ENCODE results near the gene IRGC. TPM values are rescaled to one million over a fixed set of nuclear protein-coding genes. Genes with fewer than 3 reads are reported as not detected.

IRGC gene
- total RNA-seq, 1 experiment from 2014 or later, result not detected

DNA sequence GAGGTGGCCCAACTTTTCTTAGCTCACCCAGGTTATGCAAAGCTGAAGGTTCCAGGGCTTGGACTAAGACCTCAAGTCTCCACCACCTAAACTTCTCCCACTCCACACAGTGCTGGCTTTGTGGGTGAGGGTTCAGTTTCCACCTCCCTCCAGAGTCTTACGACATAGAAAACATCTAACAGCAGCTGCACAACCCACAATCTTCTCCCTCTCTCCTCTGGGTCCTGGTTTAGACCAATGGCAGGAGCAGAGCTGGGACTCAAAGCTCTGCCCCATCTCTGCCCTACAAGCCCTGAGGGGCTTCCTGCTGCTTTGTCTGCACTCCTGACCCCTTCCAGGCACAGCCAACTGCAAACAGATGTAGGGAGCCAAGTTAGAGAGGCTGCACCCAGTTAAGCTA lies 16.0 kb downstream of the IRGC start:
- no peaks in the 10 kb centered on the region for H3K79me2 ChIP-seq (ENCODE audit: low read length)
- H3K27me3 ChIP-seq (ENCODE audit: low read length), result no peaks in the 10 kb centered on the region
- no peak overlapping the region for H3K9ac ChIP-seq (ENCODE audit: low read length)
- no peak overlapping the region for H2AFZ ChIP-seq (ENCODE audit: low read length)
- DNase-seq, result no peak
- H4K20me1 ChIP-seq (ENCODE audit: insufficient read depth, low read depth, low read length), result no peaks in the 10 kb centered on the region
- H3K36me3 ChIP-seq (ENCODE audit: insufficient read depth, low read length), result no peaks in the 10 kb centered on the region
- no peak overlapping the region for H3K4me2 ChIP-seq (ENCODE audit: low read depth, low read length, poor library complexity, severe bottlenecking)
- no peaks in the 10 kb centered on the region for H3K9me2 ChIP-seq (replicated peaks; ENCODE audit: insufficient read depth, low read length)
- H3K9me3 ChIP-seq (ENCODE audit: low read length), result no peaks in the 10 kb centered on the region
- H3K27ac ChIP-seq (ENCODE audit: low read length), result no peak overlapping the region
- H3K4me1 ChIP-seq (ENCODE audit: low read length), result no peaks in the 10 kb centered on the region
- H3K4me3 ChIP-seq (ENCODE audit: low read length), result no peak overlapping the region

DNA sequence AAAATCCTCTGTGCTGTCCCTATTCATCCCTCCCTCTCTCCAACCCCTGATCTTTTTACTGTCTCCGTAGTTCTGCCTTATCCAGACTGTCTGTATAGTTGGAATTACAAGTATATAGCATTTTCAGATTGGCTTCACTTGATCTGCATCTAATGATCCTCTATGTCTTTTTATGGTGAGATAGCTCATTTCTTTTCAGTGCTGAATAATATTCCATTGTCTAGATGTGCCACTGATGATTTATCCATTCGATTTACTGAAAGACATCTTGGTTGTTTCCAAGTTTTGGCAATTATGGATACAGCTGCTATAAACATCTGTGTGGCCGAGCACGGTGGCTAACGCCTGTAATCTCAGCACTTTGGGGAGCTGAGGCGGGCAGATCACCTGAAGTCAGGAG lies 19.1 kb downstream of the IRGC start:
- Histone ChIP-seq H3K9me3 (ENCODE audit: low read length) (no peaks in the 10 kb centered on the region), H3K4me1 (ENCODE audit: low read length) (no peaks in the 10 kb centered on the region), H3K27me3 (ENCODE audit: low read length) (no peaks in the 10 kb centered on the region), H3K4me3 (ENCODE audit: low read length) (no peak overlapping the region), H3K9ac (ENCODE audit: low read length) (no peak overlapping the region), H3K36me3 (ENCODE audit: insufficient read depth, low read length) (no peaks in the 10 kb centered on the region), H3K27ac (ENCODE audit: low read length) (no peak overlapping the region), H3K9me2 (replicated peaks; ENCODE audit: insufficient read depth, low read length) (no peaks in the 10 kb centered on the region), H4K20me1 (ENCODE audit: insufficient read depth, low read depth, low read length) (no peaks in the 10 kb centered on the region), H2AFZ (ENCODE audit: low read length) (no peak overlapping the region), H3K79me2 (ENCODE audit: low read length) (no peaks in the 10 kb centered on the region), H3K4me2 (ENCODE audit: low read depth, low read length, poor library complexity, severe bottlenecking) (no peak overlapping the region)
- no peak for DNase-seq

DNA sequence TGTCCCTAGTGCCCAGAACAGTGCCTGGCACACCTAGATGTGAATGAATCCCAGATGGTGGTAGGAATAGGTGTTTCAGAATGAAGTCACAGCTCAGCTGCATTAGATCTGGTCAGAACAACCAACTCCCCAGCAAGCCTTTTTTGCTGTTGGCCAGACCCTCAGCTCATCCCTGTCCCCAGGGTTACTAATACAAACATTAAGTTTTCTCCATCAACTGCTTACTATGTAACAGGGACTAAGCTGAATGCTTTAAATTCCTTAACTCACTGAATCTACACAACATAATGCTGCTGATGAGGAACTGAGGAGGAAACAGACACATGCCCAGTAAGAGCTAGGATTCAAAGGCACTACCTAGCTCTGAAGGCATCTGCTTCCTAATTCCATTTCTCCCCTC lies 20.1 kb downstream of the IRGC start:
- H3K9me2 ChIP-seq (replicated peaks; ENCODE audit: insufficient read depth, low read length), result no peaks in the 10 kb centered on the region
- H4K20me1 ChIP-seq (ENCODE audit: insufficient read depth, low read depth, low read length), result no peaks in the 10 kb centered on the region
- no peak overlapping the region for H3K9ac ChIP-seq (ENCODE audit: low read length)
- DNase-seq, result no peak
- no peaks in the 10 kb centered on the region for H3K27me3 ChIP-seq (ENCODE audit: low read length)
- no peaks in the 10 kb centered on the region for H3K4me1 ChIP-seq (ENCODE audit: low read length)
- no peaks in the 10 kb centered on the region for H3K36me3 ChIP-seq (ENCODE audit: insufficient read depth, low read length)
- H3K4me2 ChIP-seq (ENCODE audit: low read depth, low read length, poor library complexity, severe bottlenecking), result no peak overlapping the region
- no peak overlapping the region for H3K4me3 ChIP-seq (ENCODE audit: low read length)
- H3K27ac ChIP-seq (ENCODE audit: low read length), result no peak overlapping the region
- H3K79me2 ChIP-seq (ENCODE audit: low read length), result no peaks in the 10 kb centered on the region
- H3K9me3 ChIP-seq (ENCODE audit: low read length), result no peaks in the 10 kb centered on the region
- no peak overlapping the region for H2AFZ ChIP-seq (ENCODE audit: low read length)

DNA sequence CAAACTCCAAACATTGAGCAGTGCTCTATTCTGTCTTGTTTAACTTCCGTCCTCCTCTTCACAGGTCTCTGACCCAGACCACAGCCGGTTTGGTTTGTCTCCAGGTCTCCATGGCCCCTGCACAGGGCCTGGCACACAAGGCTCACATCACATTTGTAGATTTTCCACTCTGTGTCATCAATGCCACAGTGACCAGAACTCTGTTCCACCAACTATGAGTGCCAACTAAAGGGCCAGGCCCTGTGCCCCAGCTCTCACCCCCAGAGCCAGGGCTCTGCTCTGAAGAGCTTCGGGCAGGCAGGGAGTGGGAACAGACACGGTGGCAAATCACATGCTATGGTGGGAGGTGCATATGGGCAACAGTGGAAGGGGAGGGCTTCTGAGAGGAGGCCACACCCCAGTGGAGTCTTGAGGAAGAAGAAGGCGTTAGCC lies 22.9 kb downstream of the IRGC start:
- Histone ChIP-seq H3K4me1 (ENCODE audit: low read length) (no peaks in the 10 kb centered on the region), H3K9me2 (replicated peaks; ENCODE audit: insufficient read depth, low read length) (no peaks in the 10 kb centered on the region), H3K79me2 (ENCODE audit: low read length) (no peaks in the 10 kb centered on the region), H4K20me1 (ENCODE audit: insufficient read depth, low read depth, low read length) (no peaks in the 10 kb centered on the region), H3K27ac (ENCODE audit: low read length) (no peak overlapping the region), H3K9me3 (ENCODE audit: low read length) (no peaks in the 10 kb centered on the region), H3K27me3 (ENCODE audit: low read length) (no peaks in the 10 kb centered on the region), H3K9ac (ENCODE audit: low read length) (no peak overlapping the region), H3K36me3 (ENCODE audit: insufficient read depth, low read length) (no peaks in the 10 kb centered on the region; the same call in 1 of the 2 replicates), H3K4me2 (ENCODE audit: low read depth, low read length, poor library complexity, severe bottlenecking) (no peak overlapping the region), H2AFZ (ENCODE audit: low read length) (no peak overlapping the region), H3K4me3 (ENCODE audit: low read length) (no peak overlapping the region)
- DNase-seq, result no peak

DNA sequence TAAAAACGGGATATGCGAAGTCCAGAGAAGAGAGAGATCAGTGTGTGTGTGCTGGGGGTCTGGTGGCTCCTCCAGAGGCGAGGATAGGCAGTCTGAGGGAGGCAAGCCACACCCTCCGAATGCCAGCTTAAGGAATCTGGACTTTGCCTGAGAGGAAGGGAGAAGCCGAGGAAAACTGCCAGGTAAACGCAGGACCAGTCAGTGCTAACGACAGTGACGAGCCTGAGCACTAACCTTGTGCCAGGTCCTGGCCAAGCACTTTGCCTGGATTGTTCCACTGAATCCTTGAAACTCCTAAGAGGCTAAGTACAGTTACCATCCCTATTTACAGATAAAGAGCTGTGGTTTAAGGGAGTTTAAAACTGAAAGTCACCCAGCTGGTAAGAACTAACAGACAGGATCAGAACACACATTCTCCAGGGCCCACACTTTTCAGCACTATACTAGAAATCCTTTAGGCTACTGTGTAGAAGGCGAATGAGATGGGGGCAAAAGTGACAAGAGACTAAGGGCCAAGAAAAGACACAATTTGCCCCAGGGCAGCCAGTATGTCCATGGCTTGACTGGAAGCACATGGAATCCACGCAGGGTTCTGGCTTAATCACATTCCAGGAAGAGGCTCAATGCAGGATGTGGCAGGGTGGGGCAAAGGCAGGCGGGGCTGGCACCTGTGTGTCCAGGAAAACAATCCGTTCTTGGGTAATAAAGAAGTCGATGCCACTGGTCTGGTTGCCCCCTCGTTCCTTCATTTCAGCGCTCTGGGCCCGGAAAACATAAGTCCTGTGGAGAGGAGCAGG lies 23.8 kb downstream of the IRGC start:
- no peak for DNase-seq
- H3K79me2 ChIP-seq (ENCODE audit: low read length), result no peaks in the 10 kb centered on the region
- H3K9me2 ChIP-seq (replicated peaks; ENCODE audit: insufficient read depth, low read length), result no peaks in the 10 kb centered on the region
- no peaks in the 10 kb centered on the region for H4K20me1 ChIP-seq (ENCODE audit: insufficient read depth, low read depth, low read length)
- no peak overlapping the region for H3K4me2 ChIP-seq (ENCODE audit: low read depth, low read length, poor library complexity, severe bottlenecking)
- H3K36me3 ChIP-seq (ENCODE audit: insufficient read depth, low read length), result no peaks in the 10 kb centered on the region; the same call in none of the 2 replicates
- H3K4me3 ChIP-seq (ENCODE audit: low read length), result no peak overlapping the region
- no peaks in the 10 kb centered on the region for H3K4me1 ChIP-seq (ENCODE audit: low read length)
- H3K9ac ChIP-seq (ENCODE audit: low read length), result no peak overlapping the region
- no peaks in the 10 kb centered on the region for H3K27me3 ChIP-seq (ENCODE audit: low read length)
- no peak overlapping the region for H3K27ac ChIP-seq (ENCODE audit: low read length)
- no peaks in the 10 kb centered on the region for H3K9me3 ChIP-seq (ENCODE audit: low read length)
- H2AFZ ChIP-seq (ENCODE audit: low read length), result no peak overlapping the region

DNA sequence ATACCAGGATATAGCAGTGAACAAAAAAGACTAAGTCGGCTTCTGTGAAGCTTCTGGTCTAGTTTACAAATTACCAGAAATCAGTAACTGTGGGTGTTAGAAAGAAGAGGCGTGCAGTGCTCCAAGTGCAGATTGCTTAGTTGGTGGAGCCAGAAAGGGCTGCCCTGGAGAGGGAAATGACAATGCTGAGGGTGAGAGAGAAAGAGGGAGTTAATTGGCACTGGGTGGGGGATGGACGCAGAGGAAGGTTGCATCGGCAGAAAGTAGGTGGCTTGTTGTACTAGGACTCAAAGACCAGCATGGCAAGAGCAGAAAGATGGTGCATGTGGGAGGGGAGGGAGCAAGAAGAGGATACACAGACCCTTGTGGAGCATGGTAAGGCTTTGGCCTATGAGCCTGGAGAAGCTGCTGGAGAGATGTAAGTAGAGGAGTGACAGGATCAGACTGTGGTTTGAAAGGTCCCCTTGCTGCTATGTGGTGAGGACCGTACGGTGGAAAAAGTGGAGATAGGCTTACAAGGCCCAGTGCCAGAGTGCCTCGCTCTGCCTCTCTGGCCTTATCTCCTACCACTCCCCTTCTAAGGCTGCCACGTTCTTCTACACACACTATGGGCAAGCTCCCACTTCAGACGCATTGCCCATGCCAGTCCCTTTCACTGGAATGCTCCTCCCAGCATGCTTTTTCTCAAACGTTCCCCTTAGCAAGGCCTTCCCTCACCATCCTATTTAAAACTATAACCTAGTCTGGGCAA lies 25.4 kb downstream of the IRGC start:
- no peaks in the 10 kb centered on the region for H3K9me3 ChIP-seq (ENCODE audit: low read length)
- no peak overlapping the region for H3K9ac ChIP-seq (ENCODE audit: low read length)
- H3K27me3 ChIP-seq (ENCODE audit: low read length), result no peaks in the 10 kb centered on the region
- no peak overlapping the region for H2AFZ ChIP-seq (ENCODE audit: low read length)
- H3K9me2 ChIP-seq (replicated peaks; ENCODE audit: insufficient read depth, low read length), result no peaks in the 10 kb centered on the region
- H3K36me3 ChIP-seq (ENCODE audit: insufficient read depth, low read length), result peaks cover 4% of the 10 kb centered on the region
- no peaks in the 10 kb centered on the region for H3K4me1 ChIP-seq (ENCODE audit: low read length)
- DNase-seq, result no peak
- H4K20me1 ChIP-seq (ENCODE audit: insufficient read depth, low read depth, low read length), result no peaks in the 10 kb centered on the region
- H3K27ac ChIP-seq (ENCODE audit: low read length), result no peak overlapping the region
- no peaks in the 10 kb centered on the region for H3K79me2 ChIP-seq (ENCODE audit: low read length)
- H3K4me2 ChIP-seq (ENCODE audit: low read depth, low read length, poor library complexity, severe bottlenecking), result no peak overlapping the region
- no peak overlapping the region for H3K4me3 ChIP-seq (ENCODE audit: low read length)

DNA sequence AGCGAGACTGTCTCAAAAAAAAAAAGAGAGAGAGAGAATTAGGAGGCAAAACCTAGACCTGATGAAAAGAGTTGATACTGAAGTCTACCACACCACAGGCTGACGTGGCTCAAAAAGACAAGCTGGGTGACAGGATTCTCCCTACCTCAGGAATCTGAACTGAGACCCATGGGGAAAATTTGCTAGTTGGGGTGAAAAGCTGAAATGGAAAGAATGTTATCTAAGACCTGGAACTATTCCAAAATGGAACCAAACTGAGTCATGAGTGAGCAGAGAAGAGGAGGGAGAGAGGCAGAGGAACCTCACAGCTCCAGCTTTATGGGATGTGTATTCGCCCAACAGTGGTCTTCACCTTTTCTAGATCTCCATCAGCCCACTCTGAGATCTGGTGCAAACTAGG lies 27.2 kb downstream of the IRGC start:
- Histone ChIP-seq H3K79me2 (ENCODE audit: low read length) (no peaks in the 10 kb centered on the region), H3K9me2 (replicated peaks; ENCODE audit: insufficient read depth, low read length) (no peaks in the 10 kb centered on the region), H4K20me1 (ENCODE audit: insufficient read depth, low read depth, low read length) (no peaks in the 10 kb centered on the region), H3K4me1 (ENCODE audit: low read length) (no peaks in the 10 kb centered on the region), H3K9ac (ENCODE audit: low read length) (no peak overlapping the region), H3K4me2 (ENCODE audit: low read depth, low read length, poor library complexity, severe bottlenecking) (no peak overlapping the region), H3K36me3 (ENCODE audit: insufficient read depth, low read length) (peaks cover 4% of the 10 kb centered on the region), H3K27me3 (ENCODE audit: low read length) (no peaks in the 10 kb centered on the region), H3K27ac (ENCODE audit: low read length) (no peak overlapping the region), H3K4me3 (ENCODE audit: low read length) (no peak overlapping the region), H2AFZ (ENCODE audit: low read length) (no peak overlapping the region), H3K9me3 (ENCODE audit: low read length) (no peaks in the 10 kb centered on the region)
- no peak for DNase-seq

DNA sequence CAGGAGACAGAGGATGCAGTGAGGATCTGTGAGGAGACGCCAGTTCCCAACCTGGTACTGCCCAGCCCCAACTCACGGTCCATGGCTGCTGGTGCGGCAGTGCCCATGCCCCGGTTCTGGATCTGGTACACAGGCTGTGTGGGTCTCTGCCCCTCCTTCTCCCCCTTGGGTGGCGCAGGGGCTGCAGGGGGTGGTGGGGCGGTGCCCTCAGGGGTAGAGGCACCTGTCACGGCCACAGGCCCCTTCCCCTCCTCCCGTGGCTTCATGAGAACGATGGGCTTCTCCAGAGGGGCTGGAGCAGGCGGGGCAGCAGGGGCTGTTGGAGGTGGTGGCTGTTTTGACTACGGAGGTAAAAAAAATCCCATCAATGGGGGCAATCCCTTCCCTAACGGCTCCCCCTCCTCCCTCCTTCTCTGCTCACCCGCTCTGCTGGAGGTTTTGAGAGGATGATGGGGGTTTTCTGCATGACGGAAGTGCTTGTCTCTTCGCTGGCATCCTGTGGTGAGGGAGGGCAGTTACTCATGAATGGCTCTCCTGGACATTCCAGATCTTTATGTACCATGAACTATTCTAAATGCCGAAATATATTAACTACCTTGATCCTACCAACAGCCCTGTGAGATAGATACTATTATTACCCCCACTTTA lies 31.8 kb downstream of the IRGC start:
- Histone ChIP-seq H4K20me1 (ENCODE audit: insufficient read depth, low read depth, low read length) (no peaks in the 10 kb centered on the region), H3K36me3 (ENCODE audit: insufficient read depth, low read length) (peaks cover 4% of the 10 kb centered on the region), H2AFZ (ENCODE audit: low read length) (no peak overlapping the region), H3K9me3 (ENCODE audit: low read length) (no peaks in the 10 kb centered on the region), H3K4me1 (ENCODE audit: low read length) (peaks cover 15% of the 10 kb centered on the region), H3K79me2 (ENCODE audit: low read length) (peaks cover 11% of the 10 kb centered on the region; the same call in 1 of the 2 replicates), H3K9me2 (replicated peaks; ENCODE audit: insufficient read depth, low read length) (no peaks in the 10 kb centered on the region), H3K27me3 (ENCODE audit: low read length) (no peaks in the 10 kb centered on the region), H3K9ac (ENCODE audit: low read length) (no peak overlapping the region), H3K4me2 (ENCODE audit: low read depth, low read length, poor library complexity, severe bottlenecking) (no peak overlapping the region), H3K27ac (ENCODE audit: low read length) (no peak overlapping the region), H3K4me3 (ENCODE audit: low read length) (no peak overlapping the region)
- DNase-seq, result no peak
